ENCODE measurements around the gene SHC2. TPM values are rescaled to one million over a fixed set of nuclear protein-coding genes. Genes with fewer than 3 reads are reported as not detected.

Gene SHC2
- total RNA-seq, 1 experiment from 2014 or later, result 16.6 TPM

DNA sequence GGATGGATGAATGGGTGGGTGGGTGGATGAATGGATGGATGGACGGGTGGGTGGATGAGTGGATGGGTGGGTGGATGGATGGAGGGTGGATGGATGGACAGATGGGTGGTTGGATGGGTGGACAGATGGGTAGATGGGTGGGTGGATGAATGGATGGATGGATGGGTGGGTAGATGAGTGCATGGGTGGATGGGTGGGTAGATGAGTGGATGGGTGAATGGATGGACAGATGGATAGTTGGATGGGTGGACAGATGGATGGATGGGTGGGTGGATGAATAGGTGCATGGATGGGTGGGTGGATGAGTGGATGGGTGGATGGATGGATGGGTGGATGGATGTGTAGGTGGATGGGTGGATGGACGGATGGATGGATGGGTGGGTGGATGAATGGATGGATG lies 17.8 kb downstream of the SHC2 start:
- H3K27ac Mint-ChIP-seq, result no peak overlapping the region
- peaks cover 4% of the 10 kb centered on the region for H3K27me3 Mint-ChIP-seq (ENCODE audit: low read depth)

More for the DNA sequence above, 17.8 kb downstream of the SHC2 start:
- no peak overlapping the region for H2BK20ac ChIP-seq (ENCODE audit: low read depth, low read length, poor library complexity, severe bottlenecking)
- no peak overlapping the region for H3K56ac ChIP-seq (ENCODE audit: insufficient read length, low read depth, low read length)
- H3K9me3 Mint-ChIP-seq, result peaks cover 4 to 16% of the 10 kb centered on the region in 2 experiments; a peak in 3 of 5 replicates
- H3K27ac ChIP-seq (ENCODE audit: insufficient read length, low read depth, low read length), result no peak overlapping the region
- no peaks in the 10 kb centered on the region; the same call in 1 of the 2 replicates for H3K27me3 ChIP-seq (ENCODE audit: insufficient read depth, low read length)
- H3K4ac ChIP-seq (ENCODE audit: low read depth, low read length), result no peak overlapping the region
- no peak overlapping the region for H3K23ac ChIP-seq (ENCODE audit: insufficient read length, low read depth, low read length)
- no peak overlapping the region for H3K9ac ChIP-seq (ENCODE audit: extremely low read depth, insufficient read length, low read length)
- no peak overlapping the region for H3K14ac ChIP-seq (ENCODE audit: insufficient read depth, low read length)
- no peak overlapping the region for H4K91ac ChIP-seq (ENCODE audit: insufficient read length, low read depth, low read length)
- H3K4me3 Mint-ChIP-seq, result no peak overlapping the region
- H2BK15ac ChIP-seq (ENCODE audit: low read depth, low read length), result no peak overlapping the region
- no peak overlapping the region for H2AK5ac ChIP-seq (ENCODE audit: insufficient read length, low read length)
- DNase-seq, result no peak
- H4K20me1 ChIP-seq (ENCODE audit: control insufficient read depth, insufficient read depth, insufficient read length), result no peaks in the 10 kb centered on the region
- no peaks in the 10 kb centered on the region for H3K9me3 ChIP-seq (ENCODE audit: control insufficient read depth, low read depth, low read length)
- H3K18ac ChIP-seq (ENCODE audit: insufficient read length, low read depth, low read length), result no peak overlapping the region
- H3K79me2 ChIP-seq (ENCODE audit: insufficient read depth, low read length), result no peaks in the 10 kb centered on the region
- 100% methylated on average over 1 of the region's 2 CpGs for WGBS (ENCODE audit: extremely low coverage, insufficient read length, low lambda C conversion rate)
- TF ChIP-seq, protein P1, sequence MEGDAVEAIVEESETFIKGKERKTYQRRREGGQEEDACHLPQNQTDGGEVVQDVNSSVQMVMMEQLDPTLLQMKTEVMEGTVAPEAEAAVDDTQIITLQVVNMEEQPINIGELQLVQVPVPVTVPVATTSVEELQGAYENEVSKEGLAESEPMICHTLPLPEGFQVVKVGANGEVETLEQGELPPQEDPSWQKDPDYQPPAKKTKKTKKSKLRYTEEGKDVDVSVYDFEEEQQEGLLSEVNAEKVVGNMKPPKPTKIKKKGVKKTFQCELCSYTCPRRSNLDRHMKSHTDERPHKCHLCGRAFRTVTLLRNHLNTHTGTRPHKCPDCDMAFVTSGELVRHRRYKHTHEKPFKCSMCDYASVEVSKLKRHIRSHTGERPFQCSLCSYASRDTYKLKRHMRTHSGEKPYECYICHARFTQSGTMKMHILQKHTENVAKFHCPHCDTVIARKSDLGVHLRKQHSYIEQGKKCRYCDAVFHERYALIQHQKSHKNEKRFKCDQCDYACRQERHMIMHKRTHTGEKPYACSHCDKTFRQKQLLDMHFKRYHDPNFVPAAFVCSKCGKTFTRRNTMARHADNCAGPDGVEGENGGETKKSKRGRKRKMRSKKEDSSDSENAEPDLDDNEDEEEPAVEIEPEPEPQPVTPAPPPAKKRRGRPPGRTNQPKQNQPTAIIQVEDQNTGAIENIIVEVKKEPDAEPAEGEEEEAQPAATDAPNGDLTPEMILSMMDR (conservative IDR thresholded peaks at IDR 0.05), result no peak
- no peak overlapping the region for H2AFZ ChIP-seq (ENCODE audit: low read length)
- peaks cover 8 to 14% of the 10 kb centered on the region in 2 experiments for H3K4me1 Mint-ChIP-seq
- no peak overlapping the region for H2BK12ac ChIP-seq (ENCODE audit: insufficient read length, low read depth, low read length)
- no peak overlapping the region for H3T11ph ChIP-seq (ENCODE audit: low read length)
- H3K23me2 ChIP-seq (ENCODE audit: insufficient read length, low read depth, low read length, poor library complexity, severe bottlenecking), result no peaks in the 10 kb centered on the region
- H3K4me2 ChIP-seq (ENCODE audit: insufficient read depth, insufficient read length, low read length), result no peak overlapping the region
- H3K4me1 ChIP-seq (ENCODE audit: insufficient read depth, low read length), result no peaks in the 10 kb centered on the region; the same call in 1 of the 2 replicates
- no peak overlapping the region for H2BK5ac ChIP-seq (ENCODE audit: insufficient read length, low read length)
- H3K36me3 Mint-ChIP-seq (ENCODE audit: insufficient read depth in 1 of 3, low read depth in 3 of 3), result peaks cover 0 to 6% (median 5%) of the 10 kb centered on the region in 3 experiments; a peak in 4 of 7 replicates
- H2BK120ac ChIP-seq (ENCODE audit: low read depth, low read length, poor library complexity, severe bottlenecking), result no peak overlapping the region
- H4K8ac ChIP-seq (replicated peaks; ENCODE audit: insufficient read length, low read depth, low read length), result no peak overlapping the region
- no peak overlapping the region for H4K5ac ChIP-seq (ENCODE audit: insufficient read length, low read depth, low read length)
- H3K79me1 ChIP-seq (ENCODE audit: insufficient read depth, low read depth, low read length, poor library complexity, severe bottlenecking), result no peaks in the 10 kb centered on the region
